Effector memory CD4-positive, alpha-beta T cell (primary cell): Measurements from ENCODE around the gene PUS7.
"Not testable (repeated sequence)": the region's sequence is repeated elsewhere in the genome, so short reads cannot be mapped to it uniquely, and the experiment has no call there.

Experiments
- DNase-seq, 3 donors: peaks; one replicate each; pipeline ENCODE4 v3.0.0-alpha.2; 2020
- H3K27ac ChIP-seq: 2 replicates; pipeline ENCODE4 v1.7.0; 2013; ENCODE audit warnings: mild to moderate bottlenecking, low read length, moderate library complexity; ENCODE audit not compliant: insufficient read depth, poor library complexity, severe bottlenecking
- H3K27me3 ChIP-seq: replicated peaks from 2 replicates; pipeline ENCODE4 v1.7.0; 2013; ENCODE audit warnings: mild to moderate bottlenecking, low read length; ENCODE audit not compliant: insufficient read depth, control insufficient read depth, poor library complexity, severe bottlenecking
- H3K36me3 ChIP-seq: 2 replicates; pipeline ENCODE4 v1.7.0; 2013; ENCODE audit warnings: mild to moderate bottlenecking, low read length, moderate library complexity; ENCODE audit not compliant: control insufficient read depth, insufficient read depth
- H3K4me1 ChIP-seq: 2 replicates; pipeline ENCODE4 v1.7.0; 2013; ENCODE audit warnings: low read length, mild to moderate bottlenecking; ENCODE audit not compliant: control insufficient read depth, insufficient read depth, poor library complexity, severe bottlenecking
- H3K4me3 ChIP-seq: 2 replicates; pipeline ENCODE4 v1.7.0; 2013; ENCODE audit warnings: low read length, low read depth, mild to moderate bottlenecking; ENCODE audit not compliant: insufficient read depth, poor library complexity, severe bottlenecking
- H3K9me3 ChIP-seq: 2 replicates; pipeline ENCODE4 v1.7.0; 2013; ENCODE audit warnings: mild to moderate bottlenecking, low read length, moderate library complexity; ENCODE audit not compliant: control insufficient read depth

PUS7 gene

GRCh38 chr7:105450870-105451269 lies 71.2 kb downstream of the PUS7 start:
- H3K4me3 ChIP-seq, H3K27me3 ChIP-seq, H3K4me1 ChIP-seq, H3K36me3 ChIP-seq, DNase-seq, H3K27ac ChIP-seq, H3K9me3 ChIP-seq: not testable (repeated sequence)

- no peaks in the 10 kb centered on the region for H3K9me3 ChIP-seq
- no peaks in the 10 kb centered on the region for H3K27me3 ChIP-seq
- H3K4me1 ChIP-seq, result peaks cover 5% of the 10 kb centered on the region
- no peak for DNase-seq
- H3K36me3 ChIP-seq, result no peaks in the 10 kb centered on the region
- H3K27ac ChIP-seq, result no peak overlapping the region
- H3K4me3 ChIP-seq, result no peak overlapping the region
These were observed 71.8 kb downstream of the PUS7 start for GRCh38 chr7:105450177-105450861.

GRCh38 chr7:105448181-105448580 lies 73.9 kb downstream of the PUS7 start:
- Histone ChIP-seq H3K27me3 (no peaks in the 10 kb centered on the region), H3K4me1 (peaks cover 5% of the 10 kb centered on the region), H3K4me3 (no peak overlapping the region), H3K9me3 (no peaks in the 10 kb centered on the region), H3K36me3 (no peaks in the 10 kb centered on the region), H3K27ac (no peak overlapping the region)
- no peak for DNase-seq

GRCh38 chr7:105444342-105444987 lies 77.6 kb downstream of the PUS7 start:
- H3K27me3 ChIP-seq, result no peaks in the 10 kb centered on the region
- no peak for DNase-seq
- no peaks in the 10 kb centered on the region for H3K36me3 ChIP-seq
- no peak overlapping the region for H3K27ac ChIP-seq
- peaks cover 5% of the 10 kb centered on the region for H3K4me1 ChIP-seq
- H3K9me3 ChIP-seq, result no peaks in the 10 kb centered on the region
- H3K4me3 ChIP-seq, result no peak overlapping the region

GRCh38 chr7:105442214-105442613 lies 79.9 kb downstream of the PUS7 start:
- not testable (repeated sequence) for H3K4me3 ChIP-seq, H3K27ac ChIP-seq, DNase-seq, H3K36me3 ChIP-seq, H3K9me3 ChIP-seq, H3K27me3 ChIP-seq, H3K4me1 ChIP-seq

- DNase-seq, result no peak
- H3K36me3 ChIP-seq, result no peaks in the 10 kb centered on the region
- H3K27ac ChIP-seq, result no peak overlapping the region
- H3K4me1 ChIP-seq, result no peaks in the 10 kb centered on the region
- no peak overlapping the region for H3K4me3 ChIP-seq
- no peaks in the 10 kb centered on the region for H3K27me3 ChIP-seq
- H3K9me3 ChIP-seq, result no peaks in the 10 kb centered on the region
These were observed 82.7 kb downstream of the PUS7 start for GRCh38 chr7:105439174-105439893.

- Histone ChIP-seq H3K27ac (no peak overlapping the region), H3K36me3 (no peaks in the 10 kb centered on the region), H3K9me3 (no peaks in the 10 kb centered on the region), H3K4me1 (no peaks in the 10 kb centered on the region), H3K4me3 (no peak overlapping the region), H3K27me3 (no peaks in the 10 kb centered on the region)
- DNase-seq, result no peak
These were observed 83.3 kb downstream of the PUS7 start for GRCh38 chr7:105438847-105439173.

- no peaks in the 10 kb centered on the region for H3K4me1 ChIP-seq
- H3K9me3 ChIP-seq, result no peaks in the 10 kb centered on the region
- DNase-seq, result no peak
- no peak overlapping the region for H3K4me3 ChIP-seq
- no peaks in the 10 kb centered on the region for H3K27me3 ChIP-seq
- H3K27ac ChIP-seq, result no peak overlapping the region
- H3K36me3 ChIP-seq, result no peaks in the 10 kb centered on the region
These were observed 83.8 kb downstream of the PUS7 start for GRCh38 chr7:105438254-105438653.

- not testable (repeated sequence) for DNase-seq, H3K9me3 ChIP-seq, H3K4me3 ChIP-seq, H3K27me3 ChIP-seq, H3K36me3 ChIP-seq, H3K4me1 ChIP-seq, H3K27ac ChIP-seq
These were observed 84.7 kb downstream of the PUS7 start for GRCh38 chr7:105437356-105437755.
